ENCODE results near the gene SUPT4H1.

The SUPT4H1 gene

GRCh38 chr17:58338841-58339754 is 12.9 kb downstream of the SUPT4H1 start:
- DNase-seq: no peak

- DNase-seq: no peak
Observed at GRCh38 chr17:58338454-58338840, 13.6 kb downstream of the SUPT4H1 start.

- DNase-seq: no peak
Observed at GRCh38 chr17:58337600-58338453, 14.2 kb downstream of the SUPT4H1 start.

GRCh38 chr17:58337210-58337599 is 14.8 kb downstream of the SUPT4H1 start:
- DNase-seq: no peak

- DNase-seq: no peak
Observed at GRCh38 chr17:58336456-58337209, 15.4 kb downstream of the SUPT4H1 start.

GRCh38 chr17:58335779-58336455 is 16.1 kb downstream of the SUPT4H1 start:
- DNase-seq: no peak

- DNase-seq: no peak
Observed at GRCh38 chr17:58335061-58335731, 16.8 kb downstream of the SUPT4H1 start.

GRCh38 chr17:58334661-58335060 is 17.3 kb downstream of the SUPT4H1 start:
- DNase-seq: no peak

- DNase-seq: no peak
Observed at GRCh38 chr17:58334256-58334655, 17.7 kb downstream of the SUPT4H1 start.

- DNase-seq: no peak
Observed at GRCh38 chr17:58333736-58334207, 18.2 kb downstream of the SUPT4H1 start.

- DNase-seq: no peak
Observed at GRCh38 chr17:58332778-58333735, 18.9 kb downstream of the SUPT4H1 start.

GRCh38 chr17:58331815-58332777 is 19.9 kb downstream of the SUPT4H1 start:
- DNase-seq: no peak

- DNase-seq: no peak
Observed at GRCh38 chr17:58330997-58331814, 20.8 kb downstream of the SUPT4H1 start.

GRCh38 chr17:58330538-58330996 is 21.4 kb downstream of the SUPT4H1 start:
- DNase-seq: no peak

- DNase-seq: no peak
Observed at GRCh38 chr17:58329810-58330537, 22.0 kb downstream of the SUPT4H1 start.

- no peak for DNase-seq
Observed at GRCh38 chr17:58329035-58329809, 22.8 kb downstream of the SUPT4H1 start.

All from NCI-H1105 (cell line).